ENCODE measurements around the gene MYO10.
A peak's percentile ranks its signal among the peaks of the same experiment; 100 is the strongest.

The MYO10 gene

GRCh38 chr5:16749626-16750025 lies 186.5 kb downstream of the MYO10 start:
- Histone ChIP-seq H3K27ac (no peak overlapping the region), H3K4me1 (no peaks in the 10 kb centered on the region), H3K4me2 (ENCODE audit: low read length) (no peak overlapping the region), H3K27me3 (ENCODE audit: control insufficient read depth, insufficient read depth, low read length) (no peaks in the 10 kb centered on the region), H3K4me3 (ENCODE audit: low read depth, low read length) (no peak overlapping the region), H2AFZ (no peak overlapping the region), H3K79me2 (no peaks in the 10 kb centered on the region), H3K9me3 (ENCODE audit: control insufficient read depth, low read length) (no peaks in the 10 kb centered on the region), H3K9ac (no peak overlapping the region), H3K36me3 (ENCODE audit: control insufficient read depth, insufficient read depth, low read length) (no peaks in the 10 kb centered on the region)
- no peak for TF ChIP-seq CTCF (IDR thresholded peaks at IDR 0.05)

- Histone ChIP-seq H3K27ac (no peak overlapping the region), H2AFZ (no peak overlapping the region), H3K4me2 (ENCODE audit: low read length) (no peak overlapping the region), H3K36me3 (ENCODE audit: control insufficient read depth, insufficient read depth, low read length) (no peaks in the 10 kb centered on the region), H3K27me3 (ENCODE audit: control insufficient read depth, insufficient read depth, low read length) (no peaks in the 10 kb centered on the region), H3K4me3 (ENCODE audit: low read depth, low read length) (no peak overlapping the region), H3K9me3 (ENCODE audit: control insufficient read depth, low read length) (no peaks in the 10 kb centered on the region), H3K79me2 (no peaks in the 10 kb centered on the region), H3K4me1 (peaks cover 8% of the 10 kb centered on the region), H3K9ac (no peak overlapping the region)
- TF ChIP-seq CTCF (IDR thresholded peaks at IDR 0.05), result no peak
Observed at GRCh38 chr5:16744164-16744880, 191.8 kb downstream of the MYO10 start.

- peaks cover 8% of the 10 kb centered on the region for H3K4me1 ChIP-seq
- no peak overlapping the region for H3K4me2 ChIP-seq (ENCODE audit: low read length)
- H3K27me3 ChIP-seq (ENCODE audit: control insufficient read depth, insufficient read depth, low read length), result no peaks in the 10 kb centered on the region
- no peak overlapping the region for H3K4me3 ChIP-seq (ENCODE audit: low read depth, low read length)
- H3K79me2 ChIP-seq, result no peaks in the 10 kb centered on the region
- H3K9me3 ChIP-seq (ENCODE audit: control insufficient read depth, low read length), result no peaks in the 10 kb centered on the region
- no peak overlapping the region for H3K27ac ChIP-seq
- no peak overlapping the region for H2AFZ ChIP-seq
- no peak for TF ChIP-seq CTCF (IDR thresholded peaks at IDR 0.05)
- no peaks in the 10 kb centered on the region for H3K36me3 ChIP-seq (ENCODE audit: control insufficient read depth, insufficient read depth, low read length)
- no peak overlapping the region for H3K9ac ChIP-seq
Observed at GRCh38 chr5:16742938-16743337, 193.2 kb downstream of the MYO10 start.

GRCh38 chr5:16740811-16741392 lies 195.2 kb downstream of the MYO10 start:
- no peak for TF ChIP-seq CTCF (IDR thresholded peaks at IDR 0.05)
- Histone ChIP-seq H3K27me3 (ENCODE audit: control insufficient read depth, insufficient read depth, low read length) (no peaks in the 10 kb centered on the region), H3K4me3 (ENCODE audit: low read depth, low read length) (no peak overlapping the region), H2AFZ (peak overlapping the region; percentile 23), H3K4me2 (ENCODE audit: low read length) (no peak overlapping the region), H3K79me2 (no peaks in the 10 kb centered on the region), H3K27ac (no peak overlapping the region), H3K36me3 (ENCODE audit: control insufficient read depth, insufficient read depth, low read length) (no peaks in the 10 kb centered on the region), H3K4me1 (peaks cover 8% of the 10 kb centered on the region), H3K9ac (no peak overlapping the region), H3K9me3 (ENCODE audit: control insufficient read depth, low read length) (no peaks in the 10 kb centered on the region)
